Measurements from ENCODE around the gene NAIF1. TPM values are rescaled to one million over a fixed set of nuclear protein-coding genes. Genes with fewer than 3 reads are reported as not detected.
A peak's percentile ranks its signal among the peaks of the same experiment; 100 is the strongest.
"Not testable (repeated sequence)": the region's sequence is repeated elsewhere in the genome, so short reads cannot be mapped to it uniquely, and the experiment has no call there.

Gene NAIF1
- total RNA-seq, 2 experiments from 2014 or later, result 13.8 to 16.7 TPM

- Mint-ChIP-seq H3K9me3 (ENCODE audit: low read depth) (no peaks in the 10 kb centered on the region), H3K27ac (no peak overlapping the region), H3K4me3 (no peak overlapping the region), H3K4me1 (peaks cover 16% of the 10 kb centered on the region), H3K36me3 (peaks cover 2% of the 10 kb centered on the region), H3K27me3 (peaks cover 3% of the 10 kb centered on the region)
- CTCF ChIA-PET, result interaction anchor here (1.2 to 2.9 kb wide), 5 partner anchors 11 to 115 kb away, joined by 3 to 8 read pairs (median 3); partner anchors contain the start of genes NAIF1 and SLC25A25
- DNase-seq (no peak), ATAC-seq (no peak)
Observed at GRCh38 chr9:128056887-128057723, 10.0 kb downstream of the NAIF1 start.

- DNase-seq, result no peak
- no peak for ATAC-seq
- H3K4me1 Mint-ChIP-seq, result peaks cover 5% of the 10 kb centered on the region
- no peak overlapping the region for H3K4me3 Mint-ChIP-seq
- H3K36me3 Mint-ChIP-seq, result peaks cover under 1% of the 10 kb centered on the region
- no peak overlapping the region for H3K27ac Mint-ChIP-seq
- H3K27me3 Mint-ChIP-seq, result peaks cover 3% of the 10 kb centered on the region
- CTCF ChIA-PET, result interaction anchor here (0.6 to 1.5 kb wide), 4 partner anchors 26 to 114 kb away, joined by 3 to 5 read pairs (median 3); no protein-coding TSS in a partner anchor
- H3K9me3 Mint-ChIP-seq (ENCODE audit: low read depth), result no peaks in the 10 kb centered on the region
Observed at GRCh38 chr9:128056086-128056485, 11.0 kb downstream of the NAIF1 start.

- no peak for DNase-seq
- ATAC-seq, result peak; percentile 33
- H3K4me1 Mint-ChIP-seq, result peaks cover 2% of the 10 kb centered on the region
- H3K4me3 Mint-ChIP-seq, result no peak overlapping the region
- CTCF ChIA-PET, result interaction anchor here (0.6 to 1.5 kb wide), 3 partner anchors 62 to 113 kb away, joined by 3 to 5 read pairs (median 3); no protein-coding TSS in a partner anchor
- no peak overlapping the region for H3K27ac Mint-ChIP-seq
- peaks cover 3% of the 10 kb centered on the region for H3K27me3 Mint-ChIP-seq
- H3K9me3 Mint-ChIP-seq (ENCODE audit: low read depth), result no peaks in the 10 kb centered on the region
- no peaks in the 10 kb centered on the region for H3K36me3 Mint-ChIP-seq
Observed at GRCh38 chr9:128055344-128056040, 11.6 kb downstream of the NAIF1 start.

GRCh38 chr9:128054087-128054486 lies 13.0 kb downstream of the NAIF1 start:
- DNase-seq, result no peak
- ATAC-seq, result no peak
- Mint-ChIP-seq H3K27ac (no peak overlapping the region), H3K27me3 (peaks cover 3% of the 10 kb centered on the region), H3K36me3 (no peaks in the 10 kb centered on the region), H3K4me1 (peaks cover 2% of the 10 kb centered on the region), H3K9me3 (ENCODE audit: low read depth) (no peaks in the 10 kb centered on the region), H3K4me3 (no peak overlapping the region)
- CTCF ChIA-PET, result interaction anchor here (0.7 kb wide), 1 partner anchor 64 kb away, joined by 3 read pairs; no protein-coding TSS in a partner anchor

GRCh38 chr9:128053560-128053959 lies 13.6 kb downstream of the NAIF1 start:
- H3K9me3 Mint-ChIP-seq (ENCODE audit: low read depth), result no peaks in the 10 kb centered on the region
- no peaks in the 10 kb centered on the region for H3K36me3 Mint-ChIP-seq
- H3K27ac Mint-ChIP-seq, result no peak overlapping the region
- peaks cover 3% of the 10 kb centered on the region for H3K4me1 Mint-ChIP-seq
- no peak for ATAC-seq
- H3K27me3 Mint-ChIP-seq, result peaks cover 3% of the 10 kb centered on the region
- CTCF ChIA-PET, result no interaction called here
- no peak for DNase-seq
- H3K4me3 Mint-ChIP-seq, result no peak overlapping the region

- CTCF ChIA-PET, result interaction anchor here (0.8 to 1.2 kb wide), 2 partner anchors 65 to 109 kb away, joined by 4 to 5 read pairs; no protein-coding TSS in a partner anchor
- no peak overlapping the region for H3K4me3 Mint-ChIP-seq
- DNase-seq (no peak), ATAC-seq (no peak)
- H3K4me1 Mint-ChIP-seq, result peaks cover 3% of the 10 kb centered on the region
- H3K9me3 Mint-ChIP-seq (ENCODE audit: low read depth), result no peaks in the 10 kb centered on the region
- H3K27me3 Mint-ChIP-seq, result peaks cover 3% of the 10 kb centered on the region
- no peaks in the 10 kb centered on the region for H3K36me3 Mint-ChIP-seq
- no peak overlapping the region for H3K27ac Mint-ChIP-seq
Observed at GRCh38 chr9:128051932-128052709, 15.0 kb downstream of the NAIF1 start.

- CTCF ChIA-PET, result no interaction called here
- peaks cover 3% of the 10 kb centered on the region for H3K27me3 Mint-ChIP-seq
- no peak overlapping the region for H3K4me3 Mint-ChIP-seq
- no peaks in the 10 kb centered on the region for H3K36me3 Mint-ChIP-seq
- no peak for DNase-seq
- H3K4me1 Mint-ChIP-seq, result peaks cover 3% of the 10 kb centered on the region
- no peak overlapping the region for H3K27ac Mint-ChIP-seq
- ATAC-seq, result no peak
- no peaks in the 10 kb centered on the region for H3K9me3 Mint-ChIP-seq (ENCODE audit: low read depth)
Observed at GRCh38 chr9:128049843-128050242, 17.3 kb downstream of the NAIF1 start.

GRCh38 chr9:128048663-128049062 lies 18.5 kb downstream of the NAIF1 start:
- Mint-ChIP-seq H3K36me3 (no peaks in the 10 kb centered on the region), H3K9me3 (ENCODE audit: low read depth) (no peaks in the 10 kb centered on the region), H3K27ac (no peak overlapping the region), H3K4me1 (peaks cover 3% of the 10 kb centered on the region), H3K27me3 (peaks cover 2% of the 10 kb centered on the region), H3K4me3 (no peak overlapping the region)
- CTCF ChIA-PET, result interaction anchor here (0.8 to 1.3 kb wide), 4 partner anchors 14 to 106 kb away, joined by 3 to 6 read pairs (median 4); no protein-coding TSS in a partner anchor
- DNase-seq (no peak), ATAC-seq (peak; percentile 73)

GRCh38 chr9:128047231-128047630 lies 19.9 kb downstream of the NAIF1 start:
- H3K27me3 Mint-ChIP-seq, result no peaks in the 10 kb centered on the region
- H3K4me3 Mint-ChIP-seq, result no peak overlapping the region
- H3K4me1 Mint-ChIP-seq, result peaks cover 2% of the 10 kb centered on the region
- CTCF ChIA-PET, result interaction anchor here (0.9 to 2.5 kb wide), 3 partner anchors 13 to 104 kb away, joined by 3 to 11 read pairs (median 3); no protein-coding TSS in a partner anchor
- DNase-seq (no peak), ATAC-seq (no peak)
- no peaks in the 10 kb centered on the region for H3K9me3 Mint-ChIP-seq (ENCODE audit: low read depth)
- no peak overlapping the region for H3K27ac Mint-ChIP-seq
- H3K36me3 Mint-ChIP-seq, result no peaks in the 10 kb centered on the region

- H3K4me3 Mint-ChIP-seq, result no peak overlapping the region
- peaks cover 7% of the 10 kb centered on the region for H3K4me1 Mint-ChIP-seq
- H3K27ac Mint-ChIP-seq, result no peak overlapping the region
- CTCF ChIA-PET, result interaction anchor here (0.7 to 3.3 kb wide), 6 partner anchors 11 to 107 kb away, joined by 3 to 15 read pairs (median 4); no protein-coding TSS in a partner anchor
- DNase-seq, result no peak
- no peak for ATAC-seq
- no peaks in the 10 kb centered on the region for H3K9me3 Mint-ChIP-seq (ENCODE audit: low read depth)
- H3K36me3 Mint-ChIP-seq, result no peaks in the 10 kb centered on the region
- H3K27me3 Mint-ChIP-seq, result peaks cover 2% of the 10 kb centered on the region
Observed at GRCh38 chr9:128045831-128046230, 21.3 kb downstream of the NAIF1 start.

- not testable (repeated sequence) for H3K27me3 Mint-ChIP-seq; ATAC-seq; H3K36me3 Mint-ChIP-seq; H3K4me3 Mint-ChIP-seq; DNase-seq; H3K4me1 Mint-ChIP-seq; H3K27ac Mint-ChIP-seq; H3K9me3 Mint-ChIP-seq (ENCODE audit: low read depth)
- CTCF ChIA-PET, result interaction anchor here (0.7 to 3.3 kb wide), 6 partner anchors 10 to 102 kb away, joined by 3 to 15 read pairs (median 3); no protein-coding TSS in a partner anchor
Observed at GRCh38 chr9:128045409-128045808, 21.7 kb downstream of the NAIF1 start.

GRCh38 chr9:128043467-128043868 lies 23.7 kb downstream of the NAIF1 start:
- no peak overlapping the region for H3K4me3 Mint-ChIP-seq
- H3K9me3 Mint-ChIP-seq (ENCODE audit: low read depth), result no peaks in the 10 kb centered on the region
- no peaks in the 10 kb centered on the region for H3K36me3 Mint-ChIP-seq
- peaks cover 2% of the 10 kb centered on the region for H3K27me3 Mint-ChIP-seq
- H3K4me1 Mint-ChIP-seq, result peaks cover 5% of the 10 kb centered on the region
- DNase-seq (no peak), ATAC-seq (no peak)
- H3K27ac Mint-ChIP-seq, result no peak overlapping the region
- CTCF ChIA-PET, result interaction anchor here (1.7 to 21.1 kb wide), 3 partner anchors 8 to 99 kb away, joined by 5 to 347 read pairs (median 15); no protein-coding TSS in a partner anchor

Measured in activated CD8-positive, alpha-beta memory T cell treated with anti-CD3 and anti-CD28 coated beads, Interleukin-2, amount 10 ng/mL, durations not matched to agents 7 days and 5 days (primary cell).